Ovary (tissue), 9 donors: ENCODE results near the gene PITX2. TPM values are rescaled to one million over a fixed set of nuclear protein-coding genes. Genes with fewer than 3 reads are reported as not detected.

Source experiments
- DNase-seq, 5 donors: peaks; one replicate each; pipeline ENCODE4 v3.0.0-alpha.2; 2019 to 2020
- H3K27ac ChIP-seq, 2 donors: fragments of 200-600 bp; one replicate each; pipeline versions ENCODE4 v1.5.1 to v1.8.0; 2019 to 2022
- H3K27me3 ChIP-seq: fragments of 200-600 bp; one replicate; pipeline ENCODE4 v1.8.0; 2022
- H3K36me3 ChIP-seq: fragments of 200-600 bp; sonication (generic); one replicate; pipeline ENCODE4 v1.5.1; 2019
- H3K4me1 ChIP-seq: one replicate; pipeline ENCODE4 v1.8.1; 2013; ENCODE audit warnings: mild to moderate bottlenecking, moderate library complexity; ENCODE audit not compliant: insufficient read depth
- H3K4me3 ChIP-seq: fragments of 200-600 bp; sonication (generic); one replicate; pipeline ENCODE4 v1.5.1; 2017
- H3K9me3 ChIP-seq, 2 donors: fragments of 200-600 bp in 1 of 2; sonication (generic) in 1 of 2; one replicate each; pipeline versions ENCODE4 v1.5.1 to v1.8.1; 2013 to 2019; ENCODE audit warnings: mild to moderate bottlenecking in 1 of 2, moderate library complexity in 1 of 2
- EP300 ChIP-seq: sonication (generic); formaldehyde crosslinking; IDR thresholded peaks from one replicate; pipeline ENCODE4 v1.6.1; 2017; ENCODE audit warnings: antibody characterized with exemption
- POLR2A ChIP-seq: fragments of 450-650 bp; IDR thresholded peaks from one replicate; pipeline ENCODE4 v1.6.1; 2017; ENCODE audit warnings: antibody characterized with exemption, mild to moderate bottlenecking, moderate library complexity
- WGBS, 3 donors: extraction: QIAGEN DNeasy Blood & Tissue Kit in 1 of 3; methylation state at CpG; one replicate each; pipeline versions ENCODE4 v1.1.5 to v1.1.7; 2013 to 2017; 5-methylcytosine and 5-hydroxymethylcytosine counted together
- intact Hi-C, 4 donors: fragments of 100-400 bp; cut with DNase I; formaldehyde crosslinking; loops; one replicate each; pipeline versions ENCODE4 v1.11.0 to v1.15.1; 2022 to 2023
- polyA plus RNA-seq, 2 donors: library from polyadenylated mRNA; stranded (reverse); fragments of 200-250 nt in 1 of 2; fragments of 350-450 nt in 1 of 2; fragmentation: Illumina TruSeq in 1 of 2; extraction: RNeasy Lipid Tissue Mini Kit (QIAGEN cat#74804) in 1 of 2; gene quantifications; one replicate each; pipeline ENCODE4 v1.2.3, GENCODE V29; 2013 to 2014
- total RNA-seq, 7 donors: library from RNA; depleted of rRNA in 2 of 7; stranded (reverse); fragments of >200 nt in 2 of 7; fragmentation: NEBNext Ultra II Directional in 3 of 7; extraction: Animal tissue kit (Norgen Biotek cat#: 25700) in 3 of 7; gene quantifications; one replicate each; pipeline versions ENCODE4 v1.1.0 to v1.2.4, GENCODE V29; 2016 to 2023
- TF ChIP-seq, protein P1 (sequence below), 3 donors: fragments of 450-650 bp in 2 of 3; fragments of 200-600 bp in 1 of 3; IDR thresholded peaks; one replicate each; pipeline versions ENCODE4 v1.5.1 to v1.8.0; 2016 to 2022; ENCODE audit warnings: antibody characterized with exemption in 3 of 3, mild to moderate bottlenecking in 1 of 3
- donor health status: DM: no; HTN: no; CAD: no; lungs with moderate emphysema.
- donor health status: DM: no; HTN: no; CAD: no.
- donor health status: Bipolar disorder and iron deficiency.
- donor health status: DM: yes; HTN: yes; CAD: no.
- donor health status: DM: no; HTN: no; CAD: no.
- donor health status: DM: yes; HTN: yes; CAD: no.

Gene PITX2
- total and polyA plus RNA-seq, 9 donors, result 0.15 to 0.24 TPM; not detected in 7

DNA sequence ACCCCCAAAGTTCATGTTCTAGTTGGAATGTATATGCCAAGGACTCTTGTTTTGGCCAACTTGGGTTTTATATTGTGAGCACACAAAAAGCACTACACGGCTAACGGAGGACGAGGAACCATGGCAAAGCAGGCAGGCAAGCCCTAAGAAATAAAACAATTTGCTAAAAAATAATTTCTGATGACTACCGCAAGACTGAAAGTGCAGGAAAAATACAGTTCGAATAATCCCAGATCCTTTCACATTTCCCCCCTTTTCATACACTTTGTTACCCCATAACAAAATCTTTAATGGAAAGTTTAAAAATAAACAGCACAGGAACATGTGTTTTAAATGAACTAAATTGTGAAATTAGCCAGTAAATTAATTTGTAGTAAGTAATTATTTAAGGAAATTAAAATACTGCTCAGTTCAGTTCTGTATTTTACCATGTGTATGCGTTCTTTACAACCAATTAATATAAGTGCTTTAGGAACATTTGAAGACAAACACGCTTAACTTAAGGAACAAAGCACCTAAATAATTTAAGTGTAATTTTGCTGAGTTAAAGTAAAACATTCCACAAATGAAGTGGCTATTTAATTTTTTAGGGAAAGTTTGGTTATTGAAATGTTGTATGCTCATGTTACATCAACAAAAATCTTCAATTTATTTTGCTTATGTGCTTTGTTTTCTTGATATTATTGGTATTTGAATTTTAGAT is 12.4 kb upstream of the PITX2 start:
- Histone ChIP-seq H3K4me1 (peaks cover 5% of the 10 kb centered on the region), H3K27me3 (no peaks in the 10 kb centered on the region), H3K36me3 (no peaks in the 10 kb centered on the region), H3K27ac (no peak overlapping the region), H3K9me3 (peaks cover 0 to 3% of the 10 kb centered on the region in 2 donors), H3K4me3 (no peak overlapping the region)
- TF ChIP-seq POLR2A (no peak), EP300 (no peak)
- TF ChIP-seq, protein P1, sequence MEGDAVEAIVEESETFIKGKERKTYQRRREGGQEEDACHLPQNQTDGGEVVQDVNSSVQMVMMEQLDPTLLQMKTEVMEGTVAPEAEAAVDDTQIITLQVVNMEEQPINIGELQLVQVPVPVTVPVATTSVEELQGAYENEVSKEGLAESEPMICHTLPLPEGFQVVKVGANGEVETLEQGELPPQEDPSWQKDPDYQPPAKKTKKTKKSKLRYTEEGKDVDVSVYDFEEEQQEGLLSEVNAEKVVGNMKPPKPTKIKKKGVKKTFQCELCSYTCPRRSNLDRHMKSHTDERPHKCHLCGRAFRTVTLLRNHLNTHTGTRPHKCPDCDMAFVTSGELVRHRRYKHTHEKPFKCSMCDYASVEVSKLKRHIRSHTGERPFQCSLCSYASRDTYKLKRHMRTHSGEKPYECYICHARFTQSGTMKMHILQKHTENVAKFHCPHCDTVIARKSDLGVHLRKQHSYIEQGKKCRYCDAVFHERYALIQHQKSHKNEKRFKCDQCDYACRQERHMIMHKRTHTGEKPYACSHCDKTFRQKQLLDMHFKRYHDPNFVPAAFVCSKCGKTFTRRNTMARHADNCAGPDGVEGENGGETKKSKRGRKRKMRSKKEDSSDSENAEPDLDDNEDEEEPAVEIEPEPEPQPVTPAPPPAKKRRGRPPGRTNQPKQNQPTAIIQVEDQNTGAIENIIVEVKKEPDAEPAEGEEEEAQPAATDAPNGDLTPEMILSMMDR (IDR thresholded peaks at IDR 0.05), result no peak
- intact Hi-C loops, result no loop called here
- WGBS, 3 donors, result 15 to 17% (median 17%) methylated on average over 7 of the region's 7 CpGs
- no peak for DNase-seq

DNA sequence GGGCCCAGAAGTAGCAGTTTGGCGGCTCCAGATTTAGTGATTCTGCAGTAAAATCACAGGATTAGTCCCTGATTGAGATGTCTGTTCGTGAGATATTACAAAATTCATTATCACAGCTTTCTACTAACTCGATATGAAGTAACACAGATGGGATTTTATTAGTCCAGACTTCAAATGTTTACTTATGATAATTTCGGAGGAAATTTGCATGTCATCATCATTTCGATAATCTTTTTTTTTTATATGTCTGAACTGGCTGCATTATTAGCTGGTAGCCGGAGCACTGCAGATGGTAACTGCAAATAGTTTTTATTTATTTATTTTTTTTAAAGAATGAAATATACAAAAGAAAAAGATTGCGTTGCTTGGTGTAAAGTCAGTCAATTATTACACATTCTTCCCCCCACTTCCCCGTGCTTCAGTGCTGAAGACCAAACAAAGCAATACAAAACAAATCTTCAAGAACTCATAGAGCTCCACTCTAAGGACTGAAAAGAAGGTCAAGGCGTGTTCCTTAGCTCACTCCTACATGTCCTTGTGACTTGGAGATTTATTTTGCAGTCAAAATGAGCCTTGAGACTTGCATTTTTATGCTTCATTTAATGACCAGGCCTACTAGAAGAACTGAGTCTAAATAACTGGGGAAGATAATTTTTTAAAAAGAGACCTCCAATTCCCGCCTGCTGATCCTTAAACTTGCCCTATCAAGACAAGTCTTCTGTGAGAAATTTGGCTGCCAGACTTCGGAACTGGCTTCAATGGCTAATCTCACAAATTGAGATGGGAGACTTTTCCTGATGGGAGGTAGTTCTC is 11.7 kb upstream of the PITX2 start:
- TF ChIP-seq, protein P1 (IDR thresholded peaks at IDR 0.05), result no peak
- no peak for TF ChIP-seq EP300
- TF ChIP-seq POLR2A, result no peak
- no peak overlapping the region for H3K4me3 ChIP-seq
- H3K27ac ChIP-seq, result no peak overlapping the region
- intact Hi-C loops, result no loop called here
- H3K4me1 ChIP-seq, result peaks cover 5% of the 10 kb centered on the region
- H3K27me3 ChIP-seq, result no peaks in the 10 kb centered on the region
- 31 to 37% (median 37%) methylated on average over 11 of the region's 11 CpGs for WGBS, 3 donors
- no peaks in the 10 kb centered on the region for H3K36me3 ChIP-seq
- peaks cover 0 to 3% of the 10 kb centered on the region in 2 donors for H3K9me3 ChIP-seq
- DNase-seq, result no peak

DNA sequence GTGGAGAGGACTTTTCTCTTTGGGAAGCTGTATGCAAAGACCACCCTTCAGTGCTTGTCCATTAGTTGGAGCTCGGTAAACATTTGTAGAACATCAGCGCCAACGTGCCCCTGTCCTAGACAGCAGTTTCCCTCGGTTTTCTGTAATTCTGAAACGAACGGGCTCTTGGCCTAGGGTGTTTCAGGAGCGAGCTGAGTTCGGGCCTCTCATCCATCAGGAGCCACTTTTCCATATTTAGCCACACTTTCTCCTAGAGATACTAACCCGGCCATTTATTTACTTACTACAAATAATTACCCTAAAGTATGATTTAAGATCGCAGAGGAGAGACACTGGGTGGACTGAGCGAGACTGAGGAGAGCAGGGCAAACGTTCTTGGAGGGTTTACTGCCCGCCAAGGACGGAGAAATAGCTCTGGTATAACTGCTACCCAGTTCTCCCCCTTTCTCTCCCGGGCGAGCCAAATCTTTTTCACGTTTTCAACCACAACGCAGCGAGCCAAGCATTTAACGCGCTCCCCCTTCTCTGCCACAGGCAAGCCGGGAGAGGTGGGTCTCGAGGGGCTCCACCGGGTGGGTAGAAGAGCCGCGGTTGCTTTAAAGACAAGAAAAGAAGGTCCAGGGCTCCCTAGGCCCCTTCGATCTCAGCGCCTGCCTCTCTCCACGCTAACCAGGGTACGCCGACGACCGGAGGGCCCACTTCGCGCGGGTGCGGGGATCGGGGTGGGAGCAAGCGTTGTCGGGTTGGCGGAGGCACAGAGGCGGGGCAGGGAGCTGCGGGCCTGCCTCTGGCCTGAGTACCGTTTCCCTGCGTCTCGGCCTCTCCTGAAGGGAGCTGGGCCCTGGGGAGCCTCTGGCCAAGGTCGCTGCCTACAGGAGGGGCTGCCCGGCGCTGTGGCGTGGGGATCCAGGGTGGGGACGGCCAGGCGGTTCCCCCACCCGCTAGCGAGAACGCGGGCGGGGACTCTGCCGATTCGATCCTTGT is 10.8 kb upstream of the PITX2 start:
- intact Hi-C loops, result no loop called here
- TF ChIP-seq, protein P1 (IDR thresholded peaks at IDR 0.05), result no peak
- TF ChIP-seq EP300, result no peak
- TF ChIP-seq POLR2A, result no peak
- Histone ChIP-seq H3K36me3 (no peaks in the 10 kb centered on the region), H3K4me3 (no peak overlapping the region), H3K27me3 (no peaks in the 10 kb centered on the region), H3K27ac (no peak overlapping the region), H3K9me3 (no peaks in the 10 kb centered on the region), H3K4me1 (peaks cover 5% of the 10 kb centered on the region)
- DNase-seq, result no peak
- 8 to 10% (median 9%) methylated on average over 57 to 59 of the region's 59 CpGs for WGBS, 3 donors
